A673 (cell line): Measurements from ENCODE around the gene PPP3CB.

Experiments
- CTCF ChIP-seq: fragments of 300-800, 200-600 bp; sonication (generic); conservative IDR thresholded peaks from 2 replicates; pipeline ENCODE4 v1.5.1; 2017; ENCODE audit warnings: low read depth, mild to moderate bottlenecking, antibody characterized with exemption, low read length, moderate library complexity, mixed read lengths
- EZH2 ChIP-seq: fragments of 200-600 bp; sonication (generic); IDR thresholded peaks from 2 replicates; pipeline ENCODE4 v1.6.1; 2017; ENCODE audit warnings: borderline replicate concordance, low read depth, mild to moderate bottlenecking, mixed read lengths, antibody characterized with exemption, low read length; ENCODE audit not compliant: poor library complexity, severe bottlenecking

DNA sequence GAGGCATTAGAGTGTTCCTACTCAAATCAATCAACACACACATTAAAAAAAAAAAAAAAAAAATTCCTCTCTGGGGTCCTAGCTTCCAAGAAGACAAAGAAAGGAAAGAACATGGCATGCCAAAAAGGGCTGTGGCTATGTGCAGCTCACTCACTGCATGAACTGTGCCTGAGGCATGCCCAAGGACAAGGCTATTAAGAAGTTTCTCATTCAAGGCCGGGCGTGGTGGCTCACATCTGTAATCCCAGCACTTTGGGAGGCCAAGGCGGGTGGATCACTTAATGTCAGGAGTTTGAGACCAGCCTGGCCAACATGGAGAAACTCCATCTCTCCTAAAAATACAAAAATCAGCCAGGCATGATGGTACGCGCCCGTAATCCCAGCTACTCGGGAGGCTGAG is 41.9 kb upstream of the PPP3CB start:
- TF ChIP-seq CTCF, result no peak
- no peak for TF ChIP-seq EZH2
